ENCODE measurements around the gene TIMM8B.
"Not testable (repeated sequence)": the region's sequence is repeated elsewhere in the genome, so short reads cannot be mapped to it uniquely, and the experiment has no call there.

Gene TIMM8B

DNA sequence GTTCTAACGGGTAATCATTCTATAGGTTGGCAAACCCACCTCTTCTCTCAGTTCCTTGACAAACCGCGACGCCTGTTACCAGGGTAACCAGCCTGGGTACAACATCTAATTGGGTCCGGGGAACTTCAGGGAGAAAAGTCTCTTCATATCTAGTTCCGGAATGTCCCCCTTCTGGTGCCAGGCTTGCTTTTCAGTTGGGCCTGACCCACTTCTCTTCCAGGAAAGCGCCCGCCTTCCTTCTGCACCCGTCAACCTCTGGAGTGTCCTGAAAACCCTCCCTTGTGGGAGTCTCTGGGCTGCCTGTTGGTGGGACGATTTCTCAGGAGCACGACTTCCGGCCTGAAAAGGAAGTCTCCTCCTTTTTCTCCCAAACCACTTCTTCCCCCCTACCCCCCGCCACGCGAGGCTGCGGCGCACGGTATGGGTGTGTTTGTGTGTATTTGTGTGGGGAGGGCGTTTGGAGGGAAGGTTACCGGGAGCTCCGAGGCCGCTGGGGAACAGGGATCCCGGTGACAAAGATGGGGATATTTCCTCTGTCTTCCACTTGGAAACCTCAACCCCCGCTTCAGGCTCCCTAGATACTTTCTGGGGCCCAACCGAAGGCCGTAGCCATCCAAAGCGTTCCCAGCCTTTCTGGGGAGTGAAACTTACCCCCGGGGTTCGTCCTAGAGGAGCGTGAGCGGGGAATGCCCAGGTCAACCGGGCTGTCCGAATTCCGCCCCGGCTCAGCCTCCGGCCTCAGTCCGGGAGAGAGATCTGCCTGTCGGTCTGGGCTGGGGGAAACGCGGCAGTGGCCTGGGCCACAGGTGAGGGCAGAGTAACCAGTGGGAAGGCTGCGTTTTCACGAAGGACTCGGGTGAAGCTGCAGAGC is 12.4 kb downstream of the TIMM8B start, which contains the start of the genes NKAPD1 and PIH1D2:
NKAPD1 (plus strand) TSS at position 359 of the 871 bp plus-strand sequence. CDS start 1,276 bp downstream, outside the sequence.
PIH1D2 (minus strand) TSS at position 77 of the 871 bp plus-strand sequence. CDS start 843 bp downstream, outside the sequence.
- DNase-seq = peak; percentile 87

DNA sequence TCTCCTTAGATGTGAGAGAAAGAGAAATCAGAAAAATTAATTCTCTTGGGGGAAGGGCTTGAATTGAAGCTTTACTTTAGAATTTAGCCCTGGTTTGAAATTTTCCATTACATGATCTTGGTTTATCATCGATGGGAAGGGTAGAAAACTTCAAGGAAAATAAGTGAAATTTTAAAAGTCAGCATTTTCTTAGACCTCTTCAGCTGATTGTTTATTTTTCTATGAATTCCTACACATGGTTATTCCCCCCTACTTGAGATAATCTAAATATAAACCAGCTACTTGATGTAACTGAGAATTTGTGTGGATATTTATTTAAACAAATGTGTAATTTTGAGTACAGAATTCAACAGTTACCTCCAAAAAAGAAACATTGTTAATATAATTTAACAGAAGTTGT is 23.6 kb downstream of the TIMM8B start:
- DNase-seq = no peak

GRCh38 chr11:112058103-112058502 is 28.5 kb downstream of the TIMM8B start:
- no peak for DNase-seq

DNA sequence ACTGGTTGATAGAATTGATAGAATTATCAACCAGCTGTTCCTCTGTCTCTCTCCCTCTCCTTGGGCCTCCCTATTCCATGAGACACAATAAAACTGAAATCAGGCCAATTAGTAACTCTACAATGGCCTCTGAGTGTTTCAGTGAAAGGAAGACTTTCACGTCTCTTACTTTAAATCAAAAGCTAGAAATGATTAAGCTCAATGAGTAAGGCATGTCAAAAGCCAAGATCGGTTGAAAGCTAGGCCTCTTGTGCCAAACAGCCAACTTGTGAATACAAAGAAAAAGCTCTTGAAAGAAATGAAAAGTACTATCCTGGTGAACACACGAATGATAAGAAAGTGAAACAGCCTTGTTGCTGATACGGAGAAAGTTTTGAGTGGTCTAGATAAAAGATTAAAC is 29.4 kb downstream of the TIMM8B start:
- no peak for DNase-seq

DNA sequence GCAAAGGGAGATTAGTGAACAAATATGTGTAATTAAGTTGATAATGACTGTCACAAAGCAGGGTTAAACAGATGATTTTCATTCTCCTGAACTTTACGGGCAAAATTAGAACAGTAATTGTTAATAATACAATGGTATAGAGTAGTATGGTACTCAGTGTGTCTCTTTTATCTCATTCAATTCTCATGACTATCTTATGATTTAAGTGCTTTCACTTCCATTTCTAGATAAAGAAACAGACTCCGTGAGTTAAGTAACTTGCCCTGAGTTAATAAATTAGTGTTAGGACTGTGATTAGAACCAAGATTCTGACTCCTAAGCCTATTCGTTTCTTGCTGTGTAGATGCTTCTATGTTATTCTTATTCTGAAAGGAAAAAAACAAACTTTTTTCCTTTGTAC is 34.8 kb downstream of the TIMM8B start:
- no peak for DNase-seq

DNA sequence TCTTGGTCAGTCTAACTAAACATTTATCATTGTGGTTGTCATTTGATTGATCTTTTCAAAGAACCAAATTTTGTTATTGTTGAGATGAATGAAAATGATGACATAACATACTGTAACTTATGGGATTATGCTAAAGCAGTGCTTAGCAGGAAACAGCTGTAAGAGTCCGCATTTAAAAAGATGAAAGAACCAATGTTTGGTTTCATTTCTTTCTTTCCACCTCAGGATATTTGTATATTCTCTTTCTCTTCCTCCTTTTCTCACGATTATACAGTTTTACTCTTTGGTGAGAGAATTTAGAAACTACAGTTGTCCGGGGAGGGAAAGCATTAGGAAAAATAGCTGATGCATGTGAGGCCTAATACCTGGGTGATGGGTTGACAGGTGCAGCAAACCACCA is 35.8 kb downstream of the TIMM8B start:
- DNase-seq = no peak

GRCh38 chr11:112049777-112050176 is 36.8 kb downstream of the TIMM8B start:
- no peak for DNase-seq

- not testable (repeated sequence) for DNase-seq
Observed at GRCh38 chr11:112048256-112048655, 38.3 kb downstream of the TIMM8B start.

GRCh38 chr11:112046647-112047046 is 39.9 kb downstream of the TIMM8B start:
- DNase-seq = not testable (repeated sequence)

DNA sequence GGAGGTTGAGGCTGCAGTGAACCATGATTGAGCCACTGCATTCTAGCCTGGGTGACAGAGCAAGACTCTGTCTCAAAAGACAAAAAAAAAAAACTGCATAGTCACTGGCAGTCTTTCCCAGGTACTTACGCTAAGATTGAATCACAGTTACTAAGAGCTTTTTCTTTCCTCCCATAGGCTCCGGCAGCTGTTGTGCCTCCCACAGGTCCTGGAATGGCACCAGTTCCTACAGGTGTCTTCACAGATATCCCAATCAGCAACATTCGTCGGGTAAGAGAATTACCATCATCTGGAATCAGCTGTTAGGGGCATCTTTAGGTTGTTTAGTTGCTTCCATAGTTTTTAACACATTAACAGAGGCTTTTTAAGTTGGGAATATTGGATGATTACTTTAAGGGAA is 41.6 kb downstream of the TIMM8B start:
- no peak for DNase-seq

DNA sequence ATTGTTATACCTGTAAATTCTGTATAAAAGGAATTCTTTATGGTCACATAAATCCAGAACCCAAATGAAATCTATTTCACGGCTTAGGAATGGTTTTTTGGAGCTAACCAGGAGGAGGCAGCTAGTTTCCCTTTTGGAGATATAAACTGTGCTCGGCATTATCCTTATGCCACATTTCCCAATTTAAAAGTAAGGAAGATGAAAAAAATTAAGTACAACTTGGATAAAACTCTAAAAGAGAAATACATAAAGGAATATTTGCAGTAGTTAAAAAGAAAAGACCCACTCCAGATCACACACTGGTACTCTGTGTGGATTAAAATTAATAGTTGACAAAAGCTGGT is 43.6 kb downstream of the TIMM8B start:
- DNase-seq = no peak

DNA sequence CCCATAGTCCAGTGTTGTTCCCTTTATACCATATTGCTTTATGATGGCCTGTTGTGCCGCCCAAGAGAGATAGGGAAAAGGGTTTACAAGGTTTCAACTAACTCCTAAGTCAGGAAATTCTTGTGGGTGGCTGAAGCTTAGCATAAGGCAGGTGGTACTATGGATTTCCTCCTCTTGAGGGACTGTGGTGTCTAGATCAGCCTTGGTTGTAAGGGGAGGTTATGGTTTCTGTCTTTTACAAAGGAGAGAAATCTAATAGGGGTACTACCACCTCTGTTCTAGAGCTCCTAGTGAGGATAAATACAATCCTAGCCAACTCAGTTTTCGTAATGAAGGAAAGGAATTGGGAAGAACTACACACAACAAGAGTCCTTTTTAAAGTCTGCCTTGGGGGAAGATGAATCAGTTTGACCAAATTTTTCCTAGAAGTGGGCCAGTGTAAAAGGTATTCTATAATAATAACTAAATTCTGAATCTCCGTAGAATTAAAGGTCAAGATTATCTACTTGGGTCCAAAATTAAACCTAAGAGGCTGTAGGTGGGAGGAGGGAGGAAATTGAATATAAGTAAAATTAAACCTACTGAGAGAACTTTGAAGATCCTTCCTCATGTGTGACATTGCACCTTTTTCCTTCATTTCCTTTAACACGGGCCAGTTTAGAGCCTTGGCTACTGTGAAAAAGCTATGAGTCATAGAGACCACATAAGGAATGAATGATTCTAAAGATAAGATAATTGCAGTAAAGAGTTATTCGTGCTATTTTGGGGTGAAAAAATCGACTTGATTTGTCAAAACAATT is 44.2 kb downstream of the TIMM8B start:
- no peak for DNase-seq

DNA sequence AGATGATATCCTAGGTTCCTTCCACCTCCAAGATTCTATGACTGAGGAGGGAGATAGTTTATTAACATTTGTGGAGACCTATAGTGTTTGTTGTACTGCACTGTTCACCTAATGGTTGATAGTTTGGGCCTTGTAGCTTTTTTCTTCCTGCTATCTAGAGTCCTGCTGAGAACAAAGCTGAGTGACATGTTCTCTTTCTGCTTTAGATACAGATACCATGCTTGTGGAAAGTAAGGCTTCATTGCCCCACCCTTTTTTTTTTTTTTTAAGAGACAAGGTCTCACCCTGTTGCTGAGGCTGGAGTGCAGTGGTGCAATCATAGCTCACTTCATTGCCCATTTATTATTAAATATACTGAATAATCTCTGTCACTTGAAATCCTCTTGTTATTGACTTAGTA is 49.0 kb downstream of the TIMM8B start:
- no peak for DNase-seq

Measured in left hindlimb (tissue), 1 donor.